GM12873 (cell line): ENCODE data around the gene AMBRA1.

Source experiments
- TF ChIP-seq, protein P1 (sequence below): IDR thresholded peaks from 2 replicates; pipeline ENCODE4 v1.5.1; 2012; ENCODE audit warnings: low read depth, mild to moderate bottlenecking, moderate library complexity, low read length, control low read depth; ENCODE audit not compliant: insufficient read depth; ENCODE audit errors: missing control alignments

The AMBRA1 gene

GRCh38 chr11:46528445-46529094 lies 65.3 kb downstream of the AMBRA1 start:
- TF ChIP-seq, protein P1, sequence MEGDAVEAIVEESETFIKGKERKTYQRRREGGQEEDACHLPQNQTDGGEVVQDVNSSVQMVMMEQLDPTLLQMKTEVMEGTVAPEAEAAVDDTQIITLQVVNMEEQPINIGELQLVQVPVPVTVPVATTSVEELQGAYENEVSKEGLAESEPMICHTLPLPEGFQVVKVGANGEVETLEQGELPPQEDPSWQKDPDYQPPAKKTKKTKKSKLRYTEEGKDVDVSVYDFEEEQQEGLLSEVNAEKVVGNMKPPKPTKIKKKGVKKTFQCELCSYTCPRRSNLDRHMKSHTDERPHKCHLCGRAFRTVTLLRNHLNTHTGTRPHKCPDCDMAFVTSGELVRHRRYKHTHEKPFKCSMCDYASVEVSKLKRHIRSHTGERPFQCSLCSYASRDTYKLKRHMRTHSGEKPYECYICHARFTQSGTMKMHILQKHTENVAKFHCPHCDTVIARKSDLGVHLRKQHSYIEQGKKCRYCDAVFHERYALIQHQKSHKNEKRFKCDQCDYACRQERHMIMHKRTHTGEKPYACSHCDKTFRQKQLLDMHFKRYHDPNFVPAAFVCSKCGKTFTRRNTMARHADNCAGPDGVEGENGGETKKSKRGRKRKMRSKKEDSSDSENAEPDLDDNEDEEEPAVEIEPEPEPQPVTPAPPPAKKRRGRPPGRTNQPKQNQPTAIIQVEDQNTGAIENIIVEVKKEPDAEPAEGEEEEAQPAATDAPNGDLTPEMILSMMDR, result no peak

DNA sequence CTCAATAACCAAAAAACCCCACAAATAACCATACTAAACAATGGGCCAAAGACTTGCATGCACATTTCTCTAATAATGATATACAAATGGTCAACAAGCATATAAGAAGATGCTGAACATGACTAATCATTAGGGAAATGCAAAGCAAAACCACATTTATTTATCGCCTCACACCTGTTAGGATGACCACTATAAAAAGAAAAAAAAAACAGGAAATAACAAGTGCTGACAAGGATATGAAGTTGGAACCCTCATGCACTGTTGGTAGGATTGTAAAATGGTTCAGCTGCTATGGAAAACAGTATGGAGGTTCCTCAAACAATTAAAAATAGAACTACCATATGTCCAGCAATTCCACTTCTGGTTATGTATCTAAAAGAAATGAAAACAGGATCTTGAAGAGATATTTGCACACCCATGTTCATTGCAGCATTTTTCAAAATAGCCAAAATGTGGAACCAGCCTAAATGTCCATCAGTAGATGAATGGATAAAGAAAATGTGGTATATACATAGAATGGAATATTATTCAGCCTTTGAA lies 66.2 kb downstream of the AMBRA1 start:
- TF ChIP-seq, protein P1, result no peak

- TF ChIP-seq, protein P1, result no peak
Measured at GRCh38 chr11:46526216-46527215, 67.3 kb downstream of the AMBRA1 start.

GRCh38 chr11:46524201-46524770 lies 69.5 kb downstream of the AMBRA1 start:
- TF ChIP-seq, protein P1, result no peak

DNA sequence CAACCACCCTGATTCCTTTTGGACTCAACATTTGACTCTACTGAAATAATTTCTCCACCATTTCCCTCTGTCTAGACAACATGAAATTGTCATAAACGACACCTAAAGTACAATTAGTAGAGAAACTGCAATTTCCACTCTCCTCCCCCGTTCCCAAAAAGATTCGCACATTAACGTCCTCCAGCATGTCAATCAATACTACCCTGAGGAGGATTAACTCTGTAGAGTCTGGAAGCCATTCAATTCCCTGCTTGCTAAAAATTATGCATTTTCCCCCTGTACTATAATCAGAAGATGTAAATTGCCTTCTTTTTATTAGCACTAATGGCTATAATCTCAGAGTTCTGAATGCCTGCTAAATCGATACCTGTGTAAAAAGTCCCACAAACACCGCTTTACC lies 70.5 kb downstream of the AMBRA1 start:
- TF ChIP-seq, protein P1, result no peak

- TF ChIP-seq, protein P1, result no peak
Measured at GRCh38 chr11:46522682-46523281, 71.0 kb downstream of the AMBRA1 start.
